A549 (cell line): ENCODE data around the gene RAN.

ENCODE experiments used
- CBX2 ChIP-seq: fragments of 200-600 bp; sonication (generic); IDR thresholded peaks from 2 replicates; pipeline ENCODE4 v1.6.1; 2016; ENCODE audit warnings: low read depth, mild to moderate bottlenecking, borderline replicate concordance
- CEBPB ChIP-seq, 2 experiments: fragments of >200 bp in 1 of 2; sonication (Bioruptor Twin) in 1 of 2; formaldehyde crosslinking in 1 of 2; IDR thresholded peaks; 2 replicates each; pipeline ENCODE4 v1.6.1; 2012 to 2016
- HEYL ChIP-seq: fragments of 250-450 bp; sonication (Bioruptor Pico); IDR thresholded peaks from 2 replicates; pipeline ENCODE4 v1.8.0; 2021; ENCODE audit warnings: mild to moderate bottlenecking, moderate library complexity
- JUN ChIP-seq, 2 experiments: fragments of >200 bp; sonication (Bioruptor Twin); formaldehyde crosslinking; IDR thresholded peaks; 2 replicates in 1 of 2; 3 replicates in 1 of 2; pipeline ENCODE4 v1.6.1; 2016 to 2017
- MAFK ChIP-seq: fragments of 450-650 bp; IDR thresholded peaks from 2 replicates; pipeline ENCODE4 v1.6.1; 2014; ENCODE audit not compliant: partially characterized antibody
- MAZ ChIP-seq: fragments of 150-350 bp; IDR thresholded peaks from 2 replicates; pipeline ENCODE4 v1.6.1; 2014; ENCODE audit warnings: antibody characterized with exemption, low read depth, low read length, borderline replicate concordance
- MYC ChIP-seq: IDR thresholded peaks from 2 replicates; pipeline ENCODE4 v1.6.1; 2012; ENCODE audit warnings: mild to moderate bottlenecking, inconsistent platforms, low read length, improper control_type of control experiment, borderline replicate concordance
- POLR2A ChIP-seq: IDR thresholded peaks from 2 replicates; pipeline ENCODE4 v1.6.1; 2012; ENCODE audit warnings: mild to moderate bottlenecking, low read length
- SREBF2 ChIP-seq: fragments of 450-650 bp; IDR thresholded peaks from 2 replicates; pipeline ENCODE4 v1.6.1; 2014; ENCODE audit warnings: mild to moderate bottlenecking, moderate library complexity
- TF ChIP-seq, protein P1 (sequence below): fragments of >200 bp; sonication (Bioruptor Twin); formaldehyde crosslinking; IDR thresholded peaks from 3 replicates; pipeline ENCODE4 v1.5.1; 2016
- TF ChIP-seq, protein P2 (sequence below): IDR thresholded peaks from 2 replicates; pipeline ENCODE4 v1.6.1; 2012
- TF ChIP-seq, protein P3 (sequence below): fragments of 150-350 bp; IDR thresholded peaks from 2 replicates; pipeline ENCODE4 v1.6.1; 2014; ENCODE audit warnings: low read depth, mild to moderate bottlenecking, low read length

DNA sequence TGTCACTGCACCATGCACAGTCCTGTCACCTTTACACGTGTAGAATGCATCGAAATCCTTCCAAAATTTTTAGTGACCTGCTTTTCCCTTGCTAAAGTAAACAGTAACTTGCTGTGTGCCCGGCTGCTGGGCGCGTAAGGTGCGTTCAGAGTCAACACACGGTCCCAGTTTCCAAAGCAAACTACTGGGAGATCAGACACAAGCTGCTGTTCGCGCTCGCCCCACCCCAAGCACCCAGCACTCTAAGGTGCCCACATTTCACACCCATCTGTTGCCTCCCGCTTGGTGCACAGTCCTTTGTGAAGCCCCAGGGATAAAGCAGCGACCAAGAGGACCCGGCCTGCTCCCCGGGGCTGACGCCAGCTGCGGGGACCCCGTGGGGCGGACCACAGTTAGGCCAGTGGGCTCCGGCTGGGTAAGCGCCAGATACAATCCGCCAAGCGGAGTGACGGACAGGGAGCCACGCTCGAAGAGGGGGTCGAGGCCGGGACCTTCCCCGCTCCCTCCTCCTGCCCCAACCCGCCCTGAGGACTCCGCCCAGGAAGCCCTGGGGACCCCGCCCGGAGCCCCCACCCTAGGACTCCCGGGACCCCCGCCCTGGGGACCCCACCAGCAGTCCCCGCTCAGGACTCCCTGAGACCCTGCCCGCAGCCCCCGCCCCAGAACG lies 33.4 kb upstream of the RAN start:
- TF ChIP-seq, protein P1, sequence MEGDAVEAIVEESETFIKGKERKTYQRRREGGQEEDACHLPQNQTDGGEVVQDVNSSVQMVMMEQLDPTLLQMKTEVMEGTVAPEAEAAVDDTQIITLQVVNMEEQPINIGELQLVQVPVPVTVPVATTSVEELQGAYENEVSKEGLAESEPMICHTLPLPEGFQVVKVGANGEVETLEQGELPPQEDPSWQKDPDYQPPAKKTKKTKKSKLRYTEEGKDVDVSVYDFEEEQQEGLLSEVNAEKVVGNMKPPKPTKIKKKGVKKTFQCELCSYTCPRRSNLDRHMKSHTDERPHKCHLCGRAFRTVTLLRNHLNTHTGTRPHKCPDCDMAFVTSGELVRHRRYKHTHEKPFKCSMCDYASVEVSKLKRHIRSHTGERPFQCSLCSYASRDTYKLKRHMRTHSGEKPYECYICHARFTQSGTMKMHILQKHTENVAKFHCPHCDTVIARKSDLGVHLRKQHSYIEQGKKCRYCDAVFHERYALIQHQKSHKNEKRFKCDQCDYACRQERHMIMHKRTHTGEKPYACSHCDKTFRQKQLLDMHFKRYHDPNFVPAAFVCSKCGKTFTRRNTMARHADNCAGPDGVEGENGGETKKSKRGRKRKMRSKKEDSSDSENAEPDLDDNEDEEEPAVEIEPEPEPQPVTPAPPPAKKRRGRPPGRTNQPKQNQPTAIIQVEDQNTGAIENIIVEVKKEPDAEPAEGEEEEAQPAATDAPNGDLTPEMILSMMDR = no peak
- no peak for TF ChIP-seq MYC
- no peak for TF ChIP-seq JUN (IDR thresholded peaks at IDR 0.05)
- TF ChIP-seq MAFK = no peak
- TF ChIP-seq, protein P2, sequence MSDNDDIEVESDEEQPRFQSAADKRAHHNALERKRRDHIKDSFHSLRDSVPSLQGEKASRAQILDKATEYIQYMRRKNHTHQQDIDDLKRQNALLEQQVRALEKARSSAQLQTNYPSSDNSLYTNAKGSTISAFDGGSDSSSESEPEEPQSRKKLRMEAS = no peak
- TF ChIP-seq CBX2 = no peak
- TF ChIP-seq, protein P3, sequence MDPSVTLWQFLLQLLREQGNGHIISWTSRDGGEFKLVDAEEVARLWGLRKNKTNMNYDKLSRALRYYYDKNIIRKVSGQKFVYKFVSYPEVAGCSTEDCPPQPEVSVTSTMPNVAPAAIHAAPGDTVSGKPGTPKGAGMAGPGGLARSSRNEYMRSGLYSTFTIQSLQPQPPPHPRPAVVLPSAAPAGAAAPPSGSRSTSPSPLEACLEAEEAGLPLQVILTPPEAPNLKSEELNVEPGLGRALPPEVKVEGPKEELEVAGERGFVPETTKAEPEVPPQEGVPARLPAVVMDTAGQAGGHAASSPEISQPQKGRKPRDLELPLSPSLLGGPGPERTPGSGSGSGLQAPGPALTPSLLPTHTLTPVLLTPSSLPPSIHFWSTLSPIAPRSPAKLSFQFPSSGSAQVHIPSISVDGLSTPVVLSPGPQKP = no peak
- no peak for TF ChIP-seq POLR2A
- TF ChIP-seq CEBPB (IDR thresholded peaks at IDR 0.05) = no peak
- TF ChIP-seq SREBF2 = no peak
- TF ChIP-seq MAZ = no peak
- TF ChIP-seq HEYL (CRISPR knock-in tag) = no peak
